Effector memory CD8-positive, alpha-beta T cell (primary cell): ENCODE data around the gene NCEH1.

ENCODE experiments used
- ATAC-seq: fragments of 150-1000 bp; cut with Tn5 transposase; replicated peaks from 2 replicates; pipeline ENCODE4 v1.10.0; 2021; ENCODE audit warnings: mild to moderate bottlenecking, moderate library complexity
- DNase-seq, 3 experiments: peaks; one replicate each; pipeline ENCODE4 v3.0.0; 2021
- H3K27ac Mint-ChIP-seq, 2 donors: one replicate each; pipeline ENCODE4 v1.8.0; 2022; ENCODE audit warnings: mild to moderate bottlenecking in 2 of 2, mixed read lengths in 2 of 2, moderate library complexity in 2 of 2
- H3K27me3 Mint-ChIP-seq, 2 donors: one replicate each; pipeline ENCODE4 v1.8.0; 2022; ENCODE audit warnings: mixed read lengths in 2 of 2
- H3K36me3 Mint-ChIP-seq: one replicate; pipeline ENCODE4 v1.8.0; 2022; ENCODE audit warnings: mild to moderate bottlenecking, moderate library complexity, mixed read lengths; ENCODE audit not compliant: insufficient read depth
- H3K4me1 Mint-ChIP-seq, 2 donors: one replicate each; pipeline ENCODE4 v1.8.0; 2022; ENCODE audit warnings: low read depth in 2 of 2, mixed read lengths in 2 of 2
- H3K4me3 Mint-ChIP-seq, 2 donors: one replicate each; pipeline ENCODE4 v1.8.0; 2022; ENCODE audit warnings: mild to moderate bottlenecking in 2 of 2, mixed read lengths in 2 of 2, moderate library complexity in 2 of 2
- H3K9me3 Mint-ChIP-seq, 2 donors: one replicate each; pipeline ENCODE4 v1.8.0; 2022; ENCODE audit warnings: mixed read lengths in 2 of 2

The NCEH1 gene

DNA sequence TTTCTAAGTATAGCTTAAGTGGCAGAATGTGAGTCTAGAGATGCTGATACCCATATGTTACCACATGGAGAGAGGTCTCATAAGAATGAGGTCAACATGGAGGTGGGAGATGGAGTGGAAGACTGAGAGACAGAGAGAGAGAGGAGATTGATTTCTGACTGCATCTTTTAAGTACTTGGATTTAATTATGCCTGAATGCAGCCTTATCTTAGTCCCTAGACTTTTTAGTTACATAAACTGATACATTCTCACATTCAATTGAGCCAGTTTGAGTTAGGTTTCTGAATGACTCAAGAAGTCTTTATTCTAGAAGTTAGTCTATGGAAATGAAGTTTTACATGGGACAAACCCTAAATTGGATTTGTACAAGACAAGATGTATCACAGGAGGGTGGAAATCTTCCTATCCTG lies 129.1 kb downstream of the NCEH1 start:
- DNase-seq (no peak), ATAC-seq (peak; percentile 33)
- H3K36me3 Mint-ChIP-seq: peaks cover 2% of the 10 kb centered on the region
- H3K27ac Mint-ChIP-seq: peak overlapping the region in 1 of 2 donors; percentile 61
- H3K27me3 Mint-ChIP-seq: no peaks in the 10 kb centered on the region
- no peaks in the 10 kb centered on the region for H3K9me3 Mint-ChIP-seq
- H3K4me1 Mint-ChIP-seq: peaks cover 49 to 56% of the 10 kb centered on the region in 2 donors
- peak overlapping the region in 1 of 2 donors; percentile 49 for H3K4me3 Mint-ChIP-seq

DNA sequence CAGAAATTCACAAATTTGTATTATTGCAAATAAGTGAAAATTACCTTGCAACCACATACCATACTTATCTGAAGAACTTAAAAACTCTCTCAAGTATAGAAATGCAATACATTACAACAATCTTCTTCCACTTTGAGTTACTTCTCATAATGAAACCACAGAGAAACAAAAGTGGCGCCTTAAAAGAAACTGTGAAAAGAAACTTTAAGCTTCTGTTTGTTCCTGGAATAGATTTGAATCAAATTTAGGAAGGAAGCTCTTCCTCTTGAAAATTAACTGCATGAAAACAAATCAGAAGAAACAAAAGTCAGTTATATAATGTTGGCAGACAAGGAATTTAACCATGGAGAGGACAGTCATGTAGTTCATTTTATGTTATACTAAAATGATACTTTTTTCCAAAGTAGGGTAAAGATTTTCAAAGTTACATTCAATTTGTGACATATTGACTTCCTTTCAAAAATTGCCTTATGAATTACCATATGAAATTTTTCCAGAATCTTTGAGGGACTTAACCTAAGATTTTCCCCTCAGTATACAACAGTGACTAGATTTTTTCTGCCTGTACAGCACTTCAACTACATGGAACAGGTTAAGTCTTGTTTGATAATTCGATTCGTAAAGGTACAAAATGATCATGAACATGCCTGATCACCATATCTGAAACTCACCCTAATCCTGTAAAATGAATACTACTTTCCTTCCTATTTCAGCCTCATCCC lies 130.0 kb downstream of the NCEH1 start:
- DNase-seq (no peak), ATAC-seq (peak; percentile 36)
- H3K4me1 Mint-ChIP-seq: peaks cover 49 to 56% of the 10 kb centered on the region in 2 donors
- H3K27ac Mint-ChIP-seq: peak overlapping the region; percentile 61 to 92
- peak overlapping the region; percentile 47 to 49 for H3K4me3 Mint-ChIP-seq
- H3K9me3 Mint-ChIP-seq: no peaks in the 10 kb centered on the region
- no peaks in the 10 kb centered on the region for H3K27me3 Mint-ChIP-seq
- H3K36me3 Mint-ChIP-seq: peaks cover 2% of the 10 kb centered on the region
